H1 (cell line): ENCODE results near the gene KLHL8. TPM values are rescaled to one million over a fixed set of nuclear protein-coding genes. Genes with fewer than 3 reads are reported as not detected.

Source experiments
- CTCF ChIA-PET: fragments of 300-600 bp; sonication (Branson Sonifier 250); formaldehyde crosslinking; loops from one replicate; lab custom pipeline; 2021; ENCODE audit not compliant: partially characterized antibody; lab: Charles Lee
- POLR2A ChIA-PET: fragments of 300-600 bp; sonication (Branson Sonifier 250); formaldehyde crosslinking; loops from one replicate; lab custom pipeline; 2021; ENCODE audit warnings: inconsistent platforms; ENCODE audit not compliant: partially characterized antibody; lab: Charles Lee
- DNase-seq, 2 experiments: peaks; one replicate each; pipeline versions ENCODE4 v3.0.0 to v3.0.0-alpha.2; 2010 to 2022; ENCODE audit warnings: low spot score in 2 of 2, low read depth in 1 of 2, mixed read lengths in 1 of 2
- FAIRE-seq: peaks from 2 replicates; lab custom pipeline; 2011; peaks lifted over from hg19 to GRCh38; lab: Jason Lieb, UNC
- H2AFZ ChIP-seq: 2 replicates; pipeline ENCODE4 v1.8.1; 2012; ENCODE audit warnings: low read length, inconsistent platforms
- H2AK5ac ChIP-seq: 2 replicates; pipeline ENCODE4 v1.6.1; 2013; ENCODE audit warnings: low read depth, low read length
- H2BK120ac ChIP-seq: replicated peaks from 2 replicates; pipeline ENCODE3; 2013; ENCODE audit warnings: low read depth, low read length, inconsistent platforms
- H2BK12ac ChIP-seq: 2 replicates; pipeline ENCODE4 v1.6.1; 2013; ENCODE audit warnings: low read depth, low read length
- H2BK15ac ChIP-seq: 2 replicates; pipeline ENCODE4 v1.6.1; 2013; ENCODE audit warnings: low read length
- H2BK20ac ChIP-seq: 2 replicates; pipeline ENCODE4 v1.6.1; 2013; ENCODE audit warnings: low read length
- H2BK5ac ChIP-seq: 2 replicates; pipeline ENCODE4 v1.6.1; 2013; ENCODE audit warnings: low read depth, low read length
- H3K14ac ChIP-seq: 2 replicates; pipeline ENCODE4 v1.6.1; 2013; ENCODE audit warnings: inconsistent platforms; ENCODE audit not compliant: insufficient read length
- H3K18ac ChIP-seq: 2 replicates; pipeline ENCODE4 v1.6.1; 2013; ENCODE audit warnings: low read length; ENCODE audit errors: extremely low read depth
- H3K23ac ChIP-seq: 2 replicates; pipeline ENCODE4 v1.6.1; 2013; ENCODE audit warnings: inconsistent platforms; ENCODE audit not compliant: insufficient read length
- H3K23me2 ChIP-seq: 2 replicates; pipeline ENCODE4 v1.6.1; 2013; ENCODE audit warnings: low read depth, low read length
- H3K27ac ChIP-seq: 2 replicates; pipeline ENCODE4 v1.6.1; 2011; ENCODE audit warnings: low read depth, low read length, inconsistent platforms
- H3K27me3 ChIP-seq, 4 experiments: replicated peaks in 1 of 4; 1 replicate in 1 of 4; 2 replicates in 3 of 4; pipeline versions ENCODE4 v1.6.1 to v1.8.1; 2011 to 2013; ENCODE audit warnings: low read length in 3 of 4, mild to moderate bottlenecking in 3 of 4, inconsistent platforms in 2 of 4, mixed read lengths in 2 of 4, moderate library complexity in 1 of 4; ENCODE audit not compliant: control insufficient read depth in 3 of 4, insufficient read depth in 3 of 4; ENCODE audit errors: extremely low read depth in 1 of 4
- H3K36me3 ChIP-seq, 4 experiments: 2 replicates each; pipeline versions ENCODE4 v1.6.1 to v1.8.1; 2011 to 2013; ENCODE audit warnings: mild to moderate bottlenecking in 4 of 4, low read length in 3 of 4, moderate library complexity in 2 of 4, control low read depth in 1 of 4, inconsistent platforms in 1 of 4; ENCODE audit not compliant: insufficient read depth in 4 of 4, control insufficient read depth in 2 of 4
- H3K4ac ChIP-seq: replicated peaks from 2 replicates; pipeline ENCODE3; 2013; ENCODE audit warnings: low read length, low read depth, mixed read lengths, inconsistent platforms; ENCODE audit not compliant: insufficient read length
- H3K4me1 ChIP-seq, 4 experiments: replicated peaks in 1 of 4; 1 replicate in 1 of 4; 2 replicates in 3 of 4; pipeline versions ENCODE4 v1.6.1 to v1.8.1; 2011 to 2013; ENCODE audit warnings: low read length in 3 of 4, inconsistent platforms in 2 of 4, mixed read lengths in 1 of 4; ENCODE audit not compliant: insufficient read depth in 4 of 4, control insufficient read depth in 3 of 4
- H3K4me2 ChIP-seq, 2 experiments: 2 replicates each; pipeline versions ENCODE4 v1.6.1 to v1.8.1; 2011 to 2013; ENCODE audit warnings: low read depth in 2 of 2, low read length in 2 of 2, control low read depth in 1 of 2, inconsistent platforms in 1 of 2, mild to moderate bottlenecking in 1 of 2; ENCODE audit not compliant: insufficient read depth in 1 of 2
- H3K4me3 ChIP-seq, 4 experiments: fragments of 200-600, 300-600 bp in 1 of 4; sonication (generic), shearing (Covaris generic), sonication (Bioruptor Twin) in 1 of 4; 2 replicates each; pipeline versions ENCODE4 v1.5.1 to v1.8.1; 2011 to 2016; ENCODE audit warnings: low read length in 4 of 4, low read depth in 3 of 4, control low read depth in 2 of 4, inconsistent platforms in 2 of 4, mild to moderate bottlenecking in 2 of 4, mixed read lengths in 1 of 4, moderate library complexity in 1 of 4; ENCODE audit not compliant: insufficient read depth in 2 of 4; ENCODE audit errors: extremely low read depth in 1 of 4
- H3K56ac ChIP-seq: replicated peaks from 2 replicates; pipeline ENCODE3; 2013; ENCODE audit warnings: low read depth, mild to moderate bottlenecking, mixed read lengths, low read length, inconsistent platforms; ENCODE audit not compliant: insufficient read length
- H3K79me1 ChIP-seq: 2 replicates; pipeline ENCODE4 v1.6.1; 2013; ENCODE audit warnings: low read depth, low read length, control low read depth
- H3K79me2 ChIP-seq, 2 experiments: 2 replicates each; pipeline versions ENCODE4 v1.6.1 to v1.8.1; 2012 to 2013; ENCODE audit warnings: low read length in 2 of 2, mild to moderate bottlenecking in 2 of 2, inconsistent platforms in 1 of 2; ENCODE audit not compliant: insufficient read depth in 2 of 2, control insufficient read depth in 1 of 2
- H3K9ac ChIP-seq, 4 experiments: replicated peaks in 1 of 4; 1 replicate in 1 of 4; 2 replicates in 3 of 4; pipeline versions ENCODE4 v1.6.1 to v1.8.1; 2011 to 2013; ENCODE audit warnings: low read depth in 3 of 4, low read length in 3 of 4, control low read depth in 2 of 4, mild to moderate bottlenecking in 2 of 4, moderate library complexity in 2 of 4, inconsistent platforms in 1 of 4; ENCODE audit errors: extremely low read depth in 1 of 4
- H3K9me3 ChIP-seq, 2 experiments: 2 replicates each; pipeline versions ENCODE4 v1.6.1 to v1.8.1; 2012 to 2013; ENCODE audit warnings: mild to moderate bottlenecking in 2 of 2, moderate library complexity in 2 of 2, control low read depth in 1 of 2, inconsistent platforms in 1 of 2, low read depth in 1 of 2, low read length in 1 of 2, mixed read lengths in 1 of 2; ENCODE audit not compliant: insufficient read depth in 2 of 2
- H4K20me1 ChIP-seq, 2 experiments: replicated peaks in 1 of 2; 2 replicates each; pipeline versions ENCODE3 to v1.8.1; 2011 to 2013; ENCODE audit warnings: inconsistent platforms in 2 of 2, low read length in 2 of 2, mild to moderate bottlenecking in 1 of 2; ENCODE audit not compliant: insufficient read depth in 2 of 2, control insufficient read depth in 1 of 2
- H4K5ac ChIP-seq: 2 replicates; pipeline ENCODE4 v1.6.1; 2013; ENCODE audit warnings: low read length, low read depth, mixed read lengths, inconsistent platforms; ENCODE audit not compliant: insufficient read length
- H4K8ac ChIP-seq: 2 replicates; pipeline ENCODE4 v1.8.0; 2013; ENCODE audit warnings: mild to moderate bottlenecking, moderate library complexity, low read length, inconsistent platforms; ENCODE audit not compliant: insufficient read depth; ENCODE audit errors: extremely low read depth
- H4K91ac ChIP-seq: replicated peaks from 2 replicates; pipeline ENCODE3; 2013; ENCODE audit warnings: low read length, mixed read lengths, inconsistent platforms; ENCODE audit not compliant: insufficient read length
- CEBPB ChIP-seq: IDR thresholded peaks from 2 replicates; pipeline ENCODE4 v1.6.1; 2012; ENCODE audit warnings: low read depth, low read length
- NANOG ChIP-seq: IDR thresholded peaks from 2 replicates; pipeline ENCODE4 v1.6.1; 2011; ENCODE audit warnings: low read length, low read depth, mild to moderate bottlenecking, inconsistent platforms; ENCODE audit not compliant: insufficient read depth, poor library complexity, severe bottlenecking
- PHF8 ChIP-seq: fragments of 200-600 bp; sonication (generic); conservative IDR thresholded peaks from 2 replicates; pipeline ENCODE4 v1.7.1; 2012; ENCODE audit warnings: low read depth, mild to moderate bottlenecking, inconsistent platforms, low read length, moderate library complexity
- POLR2AphosphoS5 ChIP-seq: IDR thresholded peaks from 2 replicates; pipeline ENCODE4 v1.6.1; 2011; ENCODE audit warnings: low read depth, low read length
- RNF2 ChIP-seq: fragments of 200-900, 300-1000 bp; sonication (generic); IDR thresholded peaks from 2 replicates; pipeline ENCODE4 v1.7.1; 2016; ENCODE audit warnings: borderline replicate concordance, low read depth, mild to moderate bottlenecking, antibody characterized with exemption, low read length; ENCODE audit not compliant: poor library complexity, severe bottlenecking; ENCODE audit errors: missing control alignments
- RXRA ChIP-seq: IDR thresholded peaks from 2 replicates; pipeline ENCODE4 v1.6.1; 2011; ENCODE audit warnings: low read depth, mild to moderate bottlenecking, low read length, moderate library complexity; ENCODE audit not compliant: insufficient read depth
- SIRT6 ChIP-seq: IDR thresholded peaks from one replicate; pipeline ENCODE4 v1.7.1; 2012; ENCODE audit warnings: low read length, inconsistent platforms
- SUZ12 ChIP-seq: fragments of 200-600 bp; sonication (generic); IDR thresholded peaks from 2 replicates; pipeline ENCODE4 v1.6.1; 2012; ENCODE audit warnings: mild to moderate bottlenecking, inconsistent platforms, low read length, moderate library complexity, mixed read lengths
- WGBS, 2 experiments: shearing (Covaris generic) in 1 of 2; methylation state at CpG; one replicate each; pipeline versions ENCODE4 v1.1.6 to v1.1.7; 2013 to 2015; ENCODE audit warnings: low lambda C conversion rate in 2 of 2, mixed read lengths in 2 of 2, inconsistent platforms in 1 of 2, low coverage in 1 of 2, missing lambda C conversion rate in 1 of 2; ENCODE audit not compliant: insufficient replicate concordance in 2 of 2, insufficient coverage in 1 of 2, insufficient read length in 1 of 2; ENCODE audit errors: extremely low coverage in 1 of 2, missing lambda C conversion rate in 1 of 2; 5-methylcytosine and 5-hydroxymethylcytosine counted together
- polyA plus RNA-seq, 7 experiments: library from polyadenylated mRNA; depleted of rRNA in 3 of 7; stranded (reverse) in 5 of 7; unstranded in 2 of 7; fragments of >200 nt in 5 of 7; fragments of 200-250 nt in 2 of 7; gene quantifications; 1 replicate in 5 of 7; 2 replicates in 1 of 7; 4 replicates in 1 of 7; pipeline versions ENCODE4 v1.2.1 to v1.2.3, GENCODE V29; 2011 to 2013; ENCODE audit warnings: missing spikeins in 2 of 7, mixed read lengths in 2 of 7
- total RNA-seq: library from RNA; stranded (reverse); fragmentation: NEBNext Ultra II Directional; extraction: Animal tissue kit (Norgen Biotek cat#: 25700); gene quantifications from 2 replicates; pipeline ENCODE4 v1.2.1, GENCODE V29; 2021
- TF ChIP-seq, protein P1 (sequence below): IDR thresholded peaks from 2 replicates; pipeline ENCODE4 v1.6.1; 2011; ENCODE audit warnings: low read depth, mild to moderate bottlenecking, low read length; ENCODE audit not compliant: insufficient read depth

Gene KLHL8
- total and polyA plus RNA-seq, 2 of the 8 experiments (the other 6 are each of a cell fraction or from before 2014, with no cell fraction given): 0.94 to 8.1 TPM

DNA sequence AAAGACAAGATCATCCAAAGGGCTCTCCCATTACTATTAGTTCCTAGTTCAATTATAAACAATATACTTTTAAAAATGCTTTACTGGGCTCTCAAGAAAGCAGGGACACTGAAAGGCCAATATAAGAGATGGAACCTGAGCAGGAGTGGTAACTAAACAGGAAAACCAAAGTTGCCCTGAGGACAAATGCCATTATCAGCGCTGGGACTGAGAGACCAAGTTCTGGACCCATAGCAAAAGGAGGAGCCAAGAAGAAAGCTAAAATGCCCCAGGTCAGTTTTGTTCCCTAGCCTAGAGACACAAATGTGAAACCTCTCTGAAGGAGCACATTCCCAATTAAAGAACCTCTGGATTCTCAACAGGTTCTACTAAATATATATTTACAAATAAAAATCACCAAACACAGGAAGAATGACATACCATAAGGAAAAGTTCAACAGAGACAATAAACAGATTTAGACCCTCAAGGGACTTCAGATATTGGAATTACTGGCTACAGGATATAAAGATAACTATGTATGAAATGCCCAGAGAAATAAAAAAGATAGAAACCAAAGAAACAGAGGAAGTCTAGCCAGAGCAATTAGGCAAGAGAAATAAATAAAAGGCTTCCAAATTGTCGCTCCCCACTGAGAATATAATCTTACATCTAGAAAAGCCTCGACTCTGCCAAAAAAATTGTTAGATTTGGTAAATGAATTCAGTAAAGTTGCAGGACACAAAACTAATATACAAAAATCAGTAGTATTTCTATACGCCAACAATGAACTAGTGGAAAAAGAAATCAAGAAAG lies 67.1 kb downstream of the KLHL8 start:
- CTCF ChIA-PET: interaction anchor here (0.6 to 3.5 kb wide), 8 partner anchors 33 to 1507 kb away, joined by 3 to 40 read pairs (median 4); no protein-coding TSS in a partner anchor
- Histone ChIP-seq H3K4me2 (no peak overlapping the region), H4K91ac (no peak overlapping the region), H3K23me2 (no peaks in the 10 kb centered on the region), H3K4me1 (no peaks in the 10 kb centered on the region), H2AFZ (no peak overlapping the region), H2BK20ac (no peak overlapping the region), H2AK5ac (no peak overlapping the region), H3K23ac (no peak overlapping the region), H4K5ac (no peak overlapping the region), H2BK15ac (no peak overlapping the region), H3K36me3 (no peaks in the 10 kb centered on the region), H3K27ac (no peak overlapping the region), H3K79me2 (no peaks in the 10 kb centered on the region), H4K8ac (no peak overlapping the region), H2BK5ac (no peak overlapping the region), H3K4ac (no peak overlapping the region), H4K20me1 (no peaks in the 10 kb centered on the region), H3K9me3 (no peaks in the 10 kb centered on the region), H2BK120ac (no peak overlapping the region), H3K56ac (no peak overlapping the region), H3K4me3 (no peak overlapping the region), H2BK12ac (no peak overlapping the region), H3K27me3 (no peaks in the 10 kb centered on the region), H3K9ac (no peak overlapping the region), H3K79me1 (no peaks in the 10 kb centered on the region), H3K18ac (no peak overlapping the region), H3K14ac (no peak overlapping the region)
- FAIRE-seq (no peak), DNase-seq (no peak)
- POLR2A ChIA-PET: no interaction called here
- WGBS, 2 experiments: 87% methylated on average over 4 of the region's 4 CpGs; no CpG with 5 or more reads in 1 of the 2 experiments
- TF ChIP-seq, protein P1, sequence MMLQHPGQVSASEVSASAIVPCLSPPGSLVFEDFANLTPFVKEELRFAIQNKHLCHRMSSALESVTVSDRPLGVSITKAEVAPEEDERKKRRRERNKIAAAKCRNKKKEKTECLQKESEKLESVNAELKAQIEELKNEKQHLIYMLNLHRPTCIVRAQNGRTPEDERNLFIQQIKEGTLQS: no peak
- TF ChIP-seq RNF2 (no peak), SIRT6 (no peak), PHF8 (no peak), RXRA (no peak), POLR2AphosphoS5 (no peak), NANOG (no peak), SUZ12 (no peak), CEBPB (no peak)
